GM23248 (cell line): ENCODE results near the gene USF1. TPM values are rescaled to one million over a fixed set of nuclear protein-coding genes. Genes with fewer than 3 reads are reported as not detected.

Source experiments
- DNase-seq: peaks from one replicate; pipeline ENCODE4 v3.0.0-alpha.2; 2015
- H2AFZ ChIP-seq: fragments of 200-600 bp; sonication (generic); 2 replicates; pipeline ENCODE4 v1.6.1; 2016; ENCODE audit warnings: antibody characterized with exemption
- H3F3A ChIP-seq: fragments of 200-600 bp; sonication (generic); 2 replicates; pipeline ENCODE4 v1.6.1; 2016; ENCODE audit warnings: mild to moderate bottlenecking, antibody characterized with exemption, mixed run types; ENCODE audit not compliant: insufficient read depth
- H3K27ac ChIP-seq: fragments of 200-600 bp; sonication (generic); 2 replicates; pipeline ENCODE4 v1.5.1; 2016; ENCODE audit warnings: mild to moderate bottlenecking
- H3K27me3 ChIP-seq: fragments of 200-600 bp; sonication (generic); replicated peaks from 2 replicates; pipeline ENCODE4 v1.6.1; 2016; ENCODE audit warnings: mild to moderate bottlenecking; ENCODE audit not compliant: insufficient read depth
- H3K36me3 ChIP-seq: fragments of 200-600 bp; sonication (generic); 2 replicates; pipeline ENCODE4 v1.6.1; 2016; ENCODE audit warnings: low read depth, mild to moderate bottlenecking
- H3K4me1 ChIP-seq: fragments of 200-600 bp; sonication (generic); 2 replicates; pipeline ENCODE4 v1.6.1; 2016; ENCODE audit warnings: mild to moderate bottlenecking; ENCODE audit not compliant: insufficient read depth
- H3K4me2 ChIP-seq: fragments of 200-600 bp; sonication (generic); one replicate; pipeline ENCODE4 v1.6.1; 2016; ENCODE audit warnings: mild to moderate bottlenecking; ENCODE audit not compliant: unreplicated experiment
- H3K4me3 ChIP-seq: fragments of 200-600 bp; sonication (generic); 2 replicates; pipeline ENCODE4 v1.5.1; 2016; ENCODE audit warnings: mild to moderate bottlenecking
- H3K79me2 ChIP-seq: fragments of 200-600 bp; sonication (generic); 2 replicates; pipeline ENCODE4 v1.6.1; 2016; ENCODE audit warnings: mild to moderate bottlenecking; ENCODE audit not compliant: insufficient read depth
- H3K9ac ChIP-seq: fragments of 200-600 bp; sonication (generic); 2 replicates; pipeline ENCODE4 v1.6.1; 2016; ENCODE audit warnings: mild to moderate bottlenecking
- H3K9me2 ChIP-seq: fragments of 200-600 bp; sonication (generic); 2 replicates; pipeline ENCODE4 v1.6.1; 2016; ENCODE audit warnings: mixed run types, mild to moderate bottlenecking, moderate library complexity; ENCODE audit not compliant: insufficient read depth
- H3K9me3 ChIP-seq: fragments of 200-600 bp; sonication (generic); one replicate; pipeline ENCODE4 v1.6.1; 2017; ENCODE audit warnings: low read depth
- H4K20me1 ChIP-seq: fragments of 200-600 bp; sonication (generic); 2 replicates; pipeline ENCODE4 v1.6.0; 2016; ENCODE audit not compliant: insufficient read depth
- EZH2 ChIP-seq: fragments of 200-600 bp; sonication (generic); IDR thresholded peaks from 2 replicates; pipeline ENCODE4 v1.6.1; 2018; ENCODE audit warnings: antibody characterized with exemption, mild to moderate bottlenecking; ENCODE audit not compliant: insufficient read depth, poor library complexity, severe bottlenecking
- EZH2phosphoT487 ChIP-seq: fragments of 200-600 bp; sonication (generic); IDR thresholded peaks from 2 replicates; pipeline ENCODE4 v1.6.1; 2018; ENCODE audit warnings: antibody characterized with exemption, moderate library complexity, mild to moderate bottlenecking, low read depth; ENCODE audit not compliant: insufficient read depth
- WGBS, 2 experiments: methylation state at CpG; one replicate each; pipeline ENCODE4 v1.1.6; 2015 to 2017; ENCODE audit warnings: low lambda C conversion rate in 2 of 2, low coverage in 1 of 2; ENCODE audit errors: missing lambda C conversion rate in 2 of 2; 5-methylcytosine and 5-hydroxymethylcytosine counted together
- in situ Hi-C: fragments of 300-500 bp; cut with MboI; formaldehyde crosslinking; loops from 2 replicates; pipeline ENCODE4 v1.15.0; 2020
- polyA plus RNA-seq: library from polyadenylated mRNA; unstranded; fragments of >200 nt; fragmentation: Nextera tagmentation; extraction: Ambion mirVana; gene quantifications from 2 replicates; pipeline ENCODE4 v1.2.1, GENCODE V29; 2016
- total RNA-seq: library from RNA; depleted of rRNA; stranded (reverse); fragments of >200 nt; shearing (Covaris generic); gene quantifications from 2 replicates; pipeline ENCODE4 v1.2.3, GENCODE V29; 2014

USF1 gene
- total and polyA plus RNA-seq, 2 experiments from 2014 or later = 17.1 to 53.2 TPM

DNA sequence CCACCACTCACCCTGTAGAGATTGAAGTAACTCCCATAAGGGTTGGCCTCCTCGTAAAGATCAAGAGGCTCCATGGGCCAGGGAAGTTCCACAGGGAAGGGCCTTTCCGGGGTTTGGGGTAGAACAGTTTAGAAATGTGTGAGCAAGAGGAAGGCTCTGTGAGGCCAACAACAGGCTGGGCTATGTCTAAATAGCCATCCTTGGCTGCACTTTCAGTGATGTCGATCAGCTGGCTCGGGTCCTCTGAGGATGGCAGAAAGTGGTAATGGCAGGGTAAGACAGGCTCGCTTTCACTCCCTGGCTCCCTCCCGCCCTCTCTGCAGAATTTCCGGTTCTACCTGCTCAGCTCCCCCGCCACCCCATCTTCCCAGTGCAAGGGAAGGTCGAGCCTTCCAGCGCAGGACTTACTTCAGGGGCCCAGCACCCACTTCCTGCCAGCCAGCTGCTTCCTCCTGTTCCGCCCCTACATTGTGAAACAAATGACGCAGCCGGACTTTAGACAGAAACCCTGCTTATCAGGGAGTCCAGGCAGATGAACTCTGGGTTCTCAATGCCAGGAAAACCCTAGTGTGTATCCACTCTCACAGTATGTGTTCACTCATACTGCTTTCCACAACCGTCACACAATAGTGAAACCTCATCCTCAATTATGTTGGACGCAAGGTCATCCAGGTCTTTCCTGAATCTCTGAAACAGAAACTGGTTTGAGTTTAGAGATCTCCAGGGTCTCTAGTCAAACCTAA, 32.1 kb downstream of the USF1 start:
- WGBS, 2 experiments = 65% methylated on average over 15 of the region's 15 CpGs
- Histone ChIP-seq H3K36me3 (no peaks in the 10 kb centered on the region), H3K9me2 (no peaks in the 10 kb centered on the region), H4K20me1 (no peaks in the 10 kb centered on the region), H3K4me3 (no peak overlapping the region), H3K4me2 (peak overlapping the region; percentile 20), H3F3A (no peaks in the 10 kb centered on the region), H2AFZ (peak overlapping the region; percentile 59), H3K9ac (no peak overlapping the region), H3K9me3 (no peaks in the 10 kb centered on the region), H3K27me3 (no peaks in the 10 kb centered on the region), H3K27ac (0 out of 2 replicates have a peak overlapping the region, but pooled peaks have one; percentile 15), H3K79me2 (no peaks in the 10 kb centered on the region), H3K4me1 (peaks cover 23% of the 10 kb centered on the region)
- peak; percentile 64 for DNase-seq
- in situ Hi-C loops = no loop called here
- no peak for TF ChIP-seq EZH2phosphoT487
- no peak for TF ChIP-seq EZH2

DNA sequence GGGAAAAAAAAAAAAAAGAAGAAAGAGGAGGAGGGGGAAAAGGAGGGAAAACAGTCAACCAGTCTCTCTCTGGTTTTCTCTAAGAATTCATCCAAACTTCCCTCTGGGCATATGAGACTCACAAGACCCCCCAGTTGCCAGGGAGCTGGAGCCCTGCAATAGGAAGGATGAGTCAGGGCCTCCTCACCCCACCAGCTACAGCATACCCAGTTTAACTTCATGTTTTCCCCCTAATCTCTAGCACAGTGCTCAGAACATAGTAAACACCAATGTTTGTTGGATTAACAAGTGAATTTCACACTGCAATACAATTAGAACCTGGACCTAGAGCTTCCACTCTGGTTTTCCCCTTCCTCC, 32.7 kb downstream of the USF1 start:
- peak; percentile 39 for DNase-seq
- Histone ChIP-seq H4K20me1 (no peaks in the 10 kb centered on the region), H3K9me2 (no peaks in the 10 kb centered on the region), H2AFZ (peak overlapping the region; percentile 59), H3F3A (no peaks in the 10 kb centered on the region), H3K9me3 (no peaks in the 10 kb centered on the region), H3K4me1 (peaks cover 24% of the 10 kb centered on the region), H3K4me3 (no peak overlapping the region), H3K27ac (no peak overlapping the region), H3K4me2 (peak overlapping the region; percentile 20), H3K9ac (no peak overlapping the region), H3K27me3 (no peaks in the 10 kb centered on the region), H3K36me3 (no peaks in the 10 kb centered on the region), H3K79me2 (no peaks in the 10 kb centered on the region)
- in situ Hi-C loops = no loop called here
- TF ChIP-seq EZH2 (no peak), EZH2phosphoT487 (no peak)

DNA sequence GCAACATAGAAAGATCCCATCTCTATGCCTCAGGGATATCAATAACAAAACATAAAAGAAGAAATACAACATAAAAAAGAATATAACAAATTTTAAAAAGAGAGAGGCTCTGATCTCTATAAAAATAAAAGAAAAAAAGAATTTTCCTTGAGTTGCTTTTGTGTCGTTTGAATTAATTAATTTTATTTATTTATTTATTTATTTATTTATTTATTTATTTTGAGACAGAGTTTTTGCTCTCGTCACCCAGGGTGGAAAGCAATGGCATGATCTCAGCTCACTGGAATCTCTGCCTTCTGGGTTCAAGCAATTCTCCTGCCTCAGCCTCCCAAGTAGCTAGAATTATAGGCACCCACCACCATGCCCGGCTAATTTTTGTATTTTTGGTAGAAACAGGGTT, 33.4 kb downstream of the USF1 start:
- Histone ChIP-seq H3K27ac (no peak overlapping the region), H3K9ac (no peak overlapping the region), H3K4me2 (no peak overlapping the region), H3K79me2 (no peaks in the 10 kb centered on the region), H3K9me3 (no peaks in the 10 kb centered on the region), H3K36me3 (no peaks in the 10 kb centered on the region), H3K27me3 (no peaks in the 10 kb centered on the region), H3K4me1 (peaks cover 24% of the 10 kb centered on the region), H3F3A (no peaks in the 10 kb centered on the region), H3K9me2 (no peaks in the 10 kb centered on the region), H3K4me3 (no peak overlapping the region), H2AFZ (no peak overlapping the region), H4K20me1 (no peaks in the 10 kb centered on the region)
- WGBS, 2 experiments = 57 to 77% methylated on average over 3 of the region's 3 CpGs
- no peak for DNase-seq
- in situ Hi-C loops = no loop called here
- TF ChIP-seq EZH2phosphoT487 (no peak), EZH2 (no peak)

DNA sequence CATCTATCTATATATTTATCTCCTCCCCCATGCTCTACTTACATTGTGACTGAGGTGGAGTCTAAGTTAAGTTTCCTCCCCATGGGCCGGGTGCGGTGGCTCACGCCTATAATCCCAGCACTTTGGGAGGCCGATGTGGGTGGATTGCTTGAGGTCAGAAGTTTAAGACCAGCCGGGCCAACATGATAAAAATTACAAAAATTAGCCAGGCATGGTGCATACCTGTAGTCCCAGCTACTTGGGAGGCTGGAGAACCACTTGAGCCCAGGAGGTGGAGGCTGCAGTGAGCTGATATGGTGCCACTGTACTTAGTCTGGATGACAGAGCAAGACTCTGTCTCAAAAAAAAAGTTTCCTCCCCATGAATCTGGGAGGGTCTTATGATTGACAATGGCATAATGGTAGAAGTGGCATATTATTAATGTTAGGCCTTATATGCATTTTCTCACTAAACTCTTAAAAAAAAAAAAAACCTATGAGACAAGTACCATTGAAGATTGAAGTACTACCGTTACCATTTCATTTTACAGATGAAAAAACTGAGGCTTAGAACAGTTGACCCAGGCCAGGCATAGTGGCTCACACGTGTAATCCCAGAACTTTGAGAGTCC, 36.1 kb downstream of the USF1 start:
- H3K79me2 ChIP-seq = no peaks in the 10 kb centered on the region
- no peak overlapping the region for H2AFZ ChIP-seq
- H4K20me1 ChIP-seq = no peaks in the 10 kb centered on the region
- H3K27me3 ChIP-seq = no peaks in the 10 kb centered on the region
- H3K4me3 ChIP-seq = no peak overlapping the region
- H3K9me3 ChIP-seq = no peaks in the 10 kb centered on the region
- H3F3A ChIP-seq = no peaks in the 10 kb centered on the region
- DNase-seq = no peak
- H3K27ac ChIP-seq = no peak overlapping the region
- no peaks in the 10 kb centered on the region for H3K36me3 ChIP-seq
- no peaks in the 10 kb centered on the region for H3K9me2 ChIP-seq
- peaks cover 24% of the 10 kb centered on the region for H3K4me1 ChIP-seq
- H3K9ac ChIP-seq = no peak overlapping the region
- TF ChIP-seq EZH2phosphoT487 = no peak
- no peak for TF ChIP-seq EZH2
- WGBS, 2 experiments = 79 to 84% methylated on average over 7 of the region's 7 CpGs
- no peak overlapping the region for H3K4me2 ChIP-seq
- in situ Hi-C loops = no loop called here
